HCT116 (cell line): ENCODE measurements around the gene FAAP100. TPM values are rescaled to one million over a fixed set of nuclear protein-coding genes. Genes with fewer than 3 reads are reported as not detected.

Source experiments
- ATAC-seq: fragments of 200-7000 bp; cut with Tn5 transposase; 2 replicates; pipeline ENCODE4 v1.9.1; 2020; ENCODE audit warnings: mild to moderate bottlenecking, moderate library complexity
- BruUV-seq: library from RNA; stranded (reverse); fragments of 400-500 nt; replicated peaks from 2 replicates; lab custom pipeline; 2021; lab: Mats Ljungman, UMichigan
- CTCF ChIA-PET: fragments of 300-600 bp; sonication (Branson Sonifier 250); formaldehyde crosslinking; loops from one replicate; lab custom pipeline; 2021; ENCODE audit warnings: antibody characterized with exemption; lab: Charles Lee
- POLR2A ChIA-PET: fragments of 300-600, 350-600 bp; sonication (Branson Sonifier 250); formaldehyde crosslinking; loops from one replicate; lab custom pipeline; 2021; ENCODE audit warnings: antibody characterized with exemption; lab: Charles Lee
- RAD21 ChIA-PET, 2 experiments: fragments of 300-600 bp; sonication (Branson Sonifier 250); formaldehyde crosslinking; loops; one replicate each; lab custom pipeline; 2023; ENCODE audit warnings: low total read pairs in 2 of 2; ENCODE audit not compliant: uncharacterized antibody in 2 of 2, unreplicated experiment in 2 of 2, low non-redundant PET in 1 of 2; lab: Charles Lee
- DNase-seq: peaks from one replicate; pipeline ENCODE4 v3.0.0-alpha.2; 2010; ENCODE audit warnings: low read depth, low spot score
- H2AFZ ChIP-seq: fragments of 200-600 bp; shearing (Covaris generic), sonication (generic); 2 replicates; pipeline ENCODE4 v1.6.1; 2017; ENCODE audit warnings: low read depth, mixed run types, mixed read lengths, antibody characterized with exemption, low read length; ENCODE audit not compliant: poor library complexity, severe bottlenecking
- H3K27ac ChIP-seq: 2 replicates; pipeline ENCODE4 v1.5.1; 2012; ENCODE audit warnings: low read depth, low read length
- H3K27me3 ChIP-seq: fragments of 200-600 bp; sonication (generic); 2 replicates; pipeline ENCODE4 v1.6.1; 2016; ENCODE audit warnings: mixed run types, low read length, mixed read lengths; ENCODE audit not compliant: insufficient read depth
- H3K36me3 ChIP-seq, 2 experiments: fragments of 200-500 bp in 1 of 2; fragments of 200-600 bp in 1 of 2; sonication (Bioruptor generic) in 1 of 2; sonication (generic) in 1 of 2; 2 replicates each; pipeline versions ENCODE4 v1.5.1 to v1.6.1; 2014 to 2016; ENCODE audit warnings: low read length in 2 of 2, inconsistent platforms in 1 of 2, mixed read lengths in 1 of 2, mixed run types in 1 of 2; ENCODE audit not compliant: insufficient read depth in 2 of 2, control insufficient read depth in 1 of 2
- H3K4me1 ChIP-seq, 2 experiments: fragments of 200-600 bp in 1 of 2; sonication (generic) in 1 of 2; 2 replicates each; pipeline versions ENCODE4 v1.5.1 to v1.6.1; 2012 to 2017; ENCODE audit warnings: low read length in 2 of 2, inconsistent platforms in 1 of 2, mild to moderate bottlenecking in 1 of 2, mixed read lengths in 1 of 2, mixed run types in 1 of 2, moderate library complexity in 1 of 2; ENCODE audit not compliant: insufficient read depth in 2 of 2, control insufficient read depth in 1 of 2
- H3K4me2 ChIP-seq: fragments of 200-600 bp; sonication (generic); 2 replicates; pipeline ENCODE4 v1.6.1; 2017; ENCODE audit warnings: mixed run types, low read length, mixed read lengths
- H3K4me3 ChIP-seq, 2 experiments: fragments of 200-600 bp in 1 of 2; sonication (generic) in 1 of 2; replicated peaks in 1 of 2; 2 replicates each; pipeline ENCODE4 v1.5.1; 2011 to 2016; ENCODE audit warnings: low read length in 2 of 2, control low read depth in 1 of 2, low read depth in 1 of 2, mild to moderate bottlenecking in 1 of 2, mixed read lengths in 1 of 2, mixed run types in 1 of 2
- H3K79me2 ChIP-seq: fragments of 200-600 bp; sonication (generic); 2 replicates; pipeline ENCODE4 v1.6.1; 2017; ENCODE audit warnings: mild to moderate bottlenecking, mixed run types, low read length, moderate library complexity, mixed read lengths; ENCODE audit not compliant: insufficient read depth
- H3K9ac ChIP-seq: fragments of 200-600 bp; sonication (generic); 2 replicates; pipeline ENCODE4 v1.6.1; 2016; ENCODE audit warnings: low read length, mixed read lengths
- H3K9me2 ChIP-seq: fragments of 200-600 bp; sonication (generic), shearing (Covaris generic); 2 replicates; pipeline ENCODE4 v1.6.1; 2017; ENCODE audit warnings: mixed run types, mild to moderate bottlenecking, moderate library complexity; ENCODE audit not compliant: insufficient read depth
- H3K9me3 ChIP-seq, 2 experiments: fragments of 200-500 bp in 1 of 2; fragments of 200-600 bp in 1 of 2; sonication (Bioruptor generic) in 1 of 2; sonication (generic) in 1 of 2; 2 replicates each; pipeline ENCODE4 v1.6.1; 2014 to 2017; ENCODE audit warnings: low read length in 2 of 2, mixed read lengths in 2 of 2, inconsistent platforms in 1 of 2, low read depth in 1 of 2, mild to moderate bottlenecking in 1 of 2, mixed run types in 1 of 2, moderate library complexity in 1 of 2; ENCODE audit not compliant: control insufficient read depth in 1 of 2, insufficient read depth in 1 of 2
- H4K20me1 ChIP-seq: fragments of 200-600 bp; sonication (generic), shearing (Covaris generic); 2 replicates; pipeline ENCODE4 v1.6.1; 2017; ENCODE audit warnings: mixed run types, mild to moderate bottlenecking, moderate library complexity; ENCODE audit not compliant: insufficient read depth
- ATF3 ChIP-seq: IDR thresholded peaks from 2 replicates; pipeline ENCODE4 v1.6.1; 2012
- CBX3 ChIP-seq: IDR thresholded peaks from 2 replicates; pipeline ENCODE4 v1.6.1; 2012; ENCODE audit warnings: low read depth
- CEBPB ChIP-seq: IDR thresholded peaks from 2 replicates; pipeline ENCODE4 v1.6.1; 2012; ENCODE audit warnings: low read depth
- EGR1 ChIP-seq: IDR thresholded peaks from 2 replicates; pipeline ENCODE4 v1.6.1; 2012; ENCODE audit warnings: low read depth
- ELF1 ChIP-seq: IDR thresholded peaks from 2 replicates; pipeline ENCODE4 v1.6.1; 2012; ENCODE audit warnings: low read depth, borderline replicate concordance
- EZH2 ChIP-seq: fragments of 200-600 bp; sonication (generic); IDR thresholded peaks from 2 replicates; pipeline ENCODE4 v1.6.1; 2017; ENCODE audit warnings: antibody characterized with exemption, mixed run types
- EZH2phosphoT487 ChIP-seq: fragments of 200-600 bp; IDR thresholded peaks from 2 replicates; pipeline ENCODE4 v1.6.1; 2018; ENCODE audit warnings: antibody characterized with exemption, borderline replicate concordance
- FOSL1 ChIP-seq: IDR thresholded peaks from 2 replicates; pipeline ENCODE4 v1.6.1; 2012; ENCODE audit warnings: low read depth
- JUND ChIP-seq: IDR thresholded peaks from 2 replicates; pipeline ENCODE4 v1.6.1; 2012
- POLR2A ChIP-seq: IDR thresholded peaks from 2 replicates; pipeline ENCODE4 v1.7.0; 2011; ENCODE audit warnings: borderline replicate concordance; ENCODE audit not compliant: insufficient read depth, insufficient read length; ENCODE audit errors: extremely low read depth
- POLR2AphosphoS5 ChIP-seq: IDR thresholded peaks from 2 replicates; pipeline ENCODE4 v1.6.1; 2011; ENCODE audit warnings: mild to moderate bottlenecking, low read depth, low read length, moderate library complexity
- RAD21 ChIP-seq: IDR thresholded peaks from 2 replicates; pipeline ENCODE4 v1.6.1; 2012; ENCODE audit warnings: low read depth, mild to moderate bottlenecking
- REST ChIP-seq: IDR thresholded peaks from 2 replicates; pipeline ENCODE4 v1.6.1; 2012; ENCODE audit warnings: low read depth
- SP1 ChIP-seq: IDR thresholded peaks from 2 replicates; pipeline ENCODE4 v1.6.1; 2012; ENCODE audit warnings: low read depth
- SRF ChIP-seq: IDR thresholded peaks from 2 replicates; pipeline ENCODE4 v1.6.1; 2012; ENCODE audit warnings: low read depth
- YY1 ChIP-seq: IDR thresholded peaks from 2 replicates; pipeline ENCODE4 v1.6.1; 2011; ENCODE audit warnings: low read length, low read depth, moderate library complexity, mild to moderate bottlenecking; ENCODE audit not compliant: insufficient replicate concordance; ENCODE audit errors: extremely low read depth
- ZBTB33 ChIP-seq: IDR thresholded peaks from 2 replicates; pipeline ENCODE4 v1.6.1; 2011; ENCODE audit warnings: mild to moderate bottlenecking, low read length, moderate library complexity; ENCODE audit not compliant: insufficient replicate concordance; ENCODE audit errors: extremely low read depth
- ZNF274 ChIP-seq: fragments of 200-500 bp; sonication (Bioruptor generic); IDR thresholded peaks from 2 replicates; pipeline ENCODE4 v1.6.1; 2014; ENCODE audit warnings: mild to moderate bottlenecking, low read depth, low read length, inconsistent platforms
- intact Hi-C: fragments of 100-400 bp; cut with micrococcal nuclease; formaldehyde crosslinking; loops from 2 replicates; pipeline ENCODE4 v1.10.0; 2022
- total RNA-seq: library from RNA; stranded (reverse); gene quantifications from one replicate; pipeline ENCODE4 v1.2.1, GENCODE V29; 2021; ENCODE audit not compliant: unreplicated experiment
- TF ChIP-seq, protein P1 (sequence below): IDR thresholded peaks from 2 replicates; pipeline ENCODE4 v1.6.1; 2012
- TF ChIP-seq, protein P2 (sequence below), 3 experiments: fragments of 200-600 bp in 1 of 3; sonication (generic) in 1 of 3; IDR thresholded peaks in 2 of 3; conservative IDR thresholded peaks in 1 of 3; 2 replicates each; pipeline ENCODE4 v1.5.1; 2012 to 2017; ENCODE audit warnings: low read depth in 2 of 3, low read length in 2 of 3, antibody characterized with exemption in 1 of 3, borderline replicate concordance in 1 of 3, control low read depth in 1 of 3, mild to moderate bottlenecking in 1 of 3, mixed read lengths in 1 of 3, mixed run types in 1 of 3, moderate library complexity in 1 of 3; ENCODE audit not compliant: insufficient read depth in 1 of 3

FAAP100 gene
- total RNA-seq, 1 experiment from 2014 or later: 53.4 TPM

DNA sequence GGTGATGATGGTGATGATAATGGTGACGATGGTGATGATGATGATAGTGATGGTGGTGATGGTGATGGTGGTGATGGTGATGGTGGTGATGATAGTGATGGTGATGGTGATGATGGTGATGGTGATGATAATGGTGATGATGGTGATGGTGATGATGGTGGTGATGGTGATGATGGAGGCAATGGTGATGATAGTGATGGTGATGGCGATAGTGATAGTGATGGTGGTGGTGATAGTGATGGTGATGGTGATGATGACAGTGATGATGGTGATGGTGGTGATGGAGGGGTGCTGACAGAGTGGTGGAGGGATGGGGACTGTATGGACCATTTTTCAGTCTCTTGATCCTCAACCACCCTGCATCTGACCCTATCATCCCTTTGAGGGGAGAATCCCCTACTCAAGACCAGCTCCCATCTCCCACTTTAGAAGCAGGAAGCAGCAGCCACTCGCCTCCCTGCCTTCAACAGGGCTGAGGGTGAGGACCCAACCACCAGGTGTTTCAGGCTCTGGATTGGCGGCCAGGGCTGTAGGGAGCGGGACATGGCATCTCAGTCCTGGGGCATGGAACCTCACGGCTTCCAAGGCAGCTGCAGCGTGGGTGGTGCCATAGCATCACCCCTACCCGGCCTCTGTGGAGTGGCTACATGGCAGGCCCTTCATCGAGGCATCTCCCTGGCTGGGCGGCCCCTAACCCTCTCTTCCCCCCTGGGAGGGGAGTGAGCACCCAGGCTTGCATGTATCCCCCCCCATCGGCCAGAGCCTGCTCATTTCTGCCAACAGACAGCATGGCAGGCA lies 19.5 kb downstream of the FAAP100 start:
- no peak overlapping the region for H3K4me2 ChIP-seq
- H3K4me3 ChIP-seq: no peak overlapping the region
- peaks cover 0 to 7% of the 10 kb centered on the region in 2 experiments; a peak in 1 of 4 replicates for H3K9me3 ChIP-seq
- DNase-seq (no peak), ATAC-seq (no peak)
- TF ChIP-seq ELF1 (no peak), ZBTB33 (no peak), POLR2A (no peak), JUND (no peak), EZH2 (no peak), POLR2AphosphoS5 (no peak), FOSL1 (no peak), RAD21 (no peak), CEBPB (no peak), SP1 (no peak), YY1 (no peak), SRF (no peak), ATF3 (no peak), EZH2phosphoT487 (no peak), CBX3 (no peak), ZNF274 (no peak), REST (no peak), EGR1 (no peak)
- TF ChIP-seq, protein P1, sequence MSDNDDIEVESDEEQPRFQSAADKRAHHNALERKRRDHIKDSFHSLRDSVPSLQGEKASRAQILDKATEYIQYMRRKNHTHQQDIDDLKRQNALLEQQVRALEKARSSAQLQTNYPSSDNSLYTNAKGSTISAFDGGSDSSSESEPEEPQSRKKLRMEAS: no peak
- TF ChIP-seq, protein P2, sequence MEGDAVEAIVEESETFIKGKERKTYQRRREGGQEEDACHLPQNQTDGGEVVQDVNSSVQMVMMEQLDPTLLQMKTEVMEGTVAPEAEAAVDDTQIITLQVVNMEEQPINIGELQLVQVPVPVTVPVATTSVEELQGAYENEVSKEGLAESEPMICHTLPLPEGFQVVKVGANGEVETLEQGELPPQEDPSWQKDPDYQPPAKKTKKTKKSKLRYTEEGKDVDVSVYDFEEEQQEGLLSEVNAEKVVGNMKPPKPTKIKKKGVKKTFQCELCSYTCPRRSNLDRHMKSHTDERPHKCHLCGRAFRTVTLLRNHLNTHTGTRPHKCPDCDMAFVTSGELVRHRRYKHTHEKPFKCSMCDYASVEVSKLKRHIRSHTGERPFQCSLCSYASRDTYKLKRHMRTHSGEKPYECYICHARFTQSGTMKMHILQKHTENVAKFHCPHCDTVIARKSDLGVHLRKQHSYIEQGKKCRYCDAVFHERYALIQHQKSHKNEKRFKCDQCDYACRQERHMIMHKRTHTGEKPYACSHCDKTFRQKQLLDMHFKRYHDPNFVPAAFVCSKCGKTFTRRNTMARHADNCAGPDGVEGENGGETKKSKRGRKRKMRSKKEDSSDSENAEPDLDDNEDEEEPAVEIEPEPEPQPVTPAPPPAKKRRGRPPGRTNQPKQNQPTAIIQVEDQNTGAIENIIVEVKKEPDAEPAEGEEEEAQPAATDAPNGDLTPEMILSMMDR (IDR thresholded peaks at IDR 0.05 in 2 of 3, conservative IDR thresholded peaks at IDR 0.05 in 1 of 3; ENCODE audit: borderline replicate concordance in 1 of 3, insufficient read depth in 1 of 3, low read depth in 2 of 3, low read length in 2 of 3): no peak
- intact Hi-C loops: no loop called here
- H3K36me3 ChIP-seq: no peaks in the 10 kb centered on the region
- no peaks in the 10 kb centered on the region for H3K9me2 ChIP-seq
- H2AFZ ChIP-seq: no peak overlapping the region
- ChIA-PET CTCF (no interaction called here), POLR2A (no interaction called here), RAD21 (no interaction called here)
- H3K79me2 ChIP-seq: no peaks in the 10 kb centered on the region
- H3K4me1 ChIP-seq: peaks cover 7 to 23% of the 10 kb centered on the region in 2 experiments
- no TSS peak for BruUV-seq
- H3K27ac ChIP-seq: no peak overlapping the region
- no peaks in the 10 kb centered on the region for H4K20me1 ChIP-seq
- H3K27me3 ChIP-seq: no peaks in the 10 kb centered on the region
- no peak overlapping the region for H3K9ac ChIP-seq
